22Rv1 (cell line): ENCODE measurements around the gene PLP1.

ENCODE experiments used
- CTCF ChIP-seq: fragments of 450-650 bp; IDR thresholded peaks from 2 replicates; pipeline ENCODE4 v1.5.1; 2017; ENCODE audit warnings: mild to moderate bottlenecking
- ZFX ChIP-seq: fragments of 450-650 bp; IDR thresholded peaks from 2 replicates; pipeline ENCODE4 v1.6.1; 2017; ENCODE audit warnings: antibody characterized with exemption, borderline replicate concordance

GRCh38 chrX:103794119-103794518 lies 17.5 kb downstream of the PLP1 start:
- TF ChIP-seq CTCF = no peak
- no peak for TF ChIP-seq ZFX
